Mesenchymal stem cell (in vitro differentiated cells and primary cell): Measurements from ENCODE around the gene ZYG11B.
"Not testable (repeated sequence)": the region's sequence is repeated elsewhere in the genome, so short reads cannot be mapped to it uniquely, and the experiment has no call there.

Experiments
- DNase-seq: peaks from one replicate; pipeline ENCODE4 v3.0.0-alpha.2; 2013
- H2AFZ ChIP-seq: one replicate; pipeline ENCODE4 v1.6.1; 2013; ENCODE audit warnings: low read depth, mild to moderate bottlenecking, control low read depth, inconsistent platforms, low read length, moderate library complexity
- H2AK5ac ChIP-seq: 2 replicates; pipeline ENCODE4 v1.6.1; 2013; ENCODE audit warnings: low read length, moderate library complexity, mild to moderate bottlenecking, inconsistent platforms; ENCODE audit not compliant: severe bottlenecking
- H2BK120ac ChIP-seq: one replicate; pipeline ENCODE4 v1.6.1; 2013; ENCODE audit warnings: low read depth, mild to moderate bottlenecking, inconsistent platforms, low read length, moderate library complexity
- H2BK12ac ChIP-seq, 2 experiments: one replicate each; pipeline ENCODE4 v1.6.1; 2013; ENCODE audit warnings: inconsistent platforms in 2 of 2, low read length in 2 of 2, mild to moderate bottlenecking in 2 of 2, moderate library complexity in 2 of 2, control low read depth in 1 of 2
- H2BK15ac ChIP-seq: one replicate; pipeline ENCODE4 v1.6.1; 2013; ENCODE audit warnings: mild to moderate bottlenecking, low read depth, inconsistent platforms; ENCODE audit not compliant: poor library complexity, severe bottlenecking
- H2BK5ac ChIP-seq: 2 replicates; pipeline ENCODE4 v1.6.1; 2013; ENCODE audit warnings: low read depth, mild to moderate bottlenecking, low read length, control low read depth, inconsistent platforms; ENCODE audit not compliant: poor library complexity, severe bottlenecking
- H3K14ac ChIP-seq, 2 experiments: one replicate each; pipeline ENCODE4 v1.6.1; 2013; ENCODE audit warnings: inconsistent platforms in 2 of 2, low read length in 2 of 2, control low read depth in 1 of 2, mild to moderate bottlenecking in 1 of 2, moderate library complexity in 1 of 2
- H3K18ac ChIP-seq, 2 experiments: one replicate each; pipeline ENCODE4 v1.6.1; 2013; ENCODE audit warnings: inconsistent platforms in 2 of 2, low read length in 2 of 2, control low read depth in 1 of 2, low read depth in 1 of 2, mild to moderate bottlenecking in 1 of 2
- H3K23ac ChIP-seq, 2 experiments: one replicate each; pipeline ENCODE4 v1.6.1; 2013; ENCODE audit warnings: inconsistent platforms in 2 of 2, low read length in 2 of 2, mild to moderate bottlenecking in 2 of 2, moderate library complexity in 2 of 2, control low read depth in 1 of 2
- H3K27ac ChIP-seq: 2 replicates; pipeline ENCODE4 v1.5.1; 2013; ENCODE audit warnings: mild to moderate bottlenecking, moderate library complexity, low read length, control low read depth, inconsistent platforms; ENCODE audit not compliant: poor library complexity, severe bottlenecking
- H3K27me3 ChIP-seq, 2 experiments: 2 replicates each; pipeline versions ENCODE4 v1.6.1 to v1.7.0; 2013; ENCODE audit warnings: low read length in 2 of 2, mild to moderate bottlenecking in 2 of 2, moderate library complexity in 2 of 2, control low read depth in 1 of 2, inconsistent platforms in 1 of 2; ENCODE audit not compliant: control insufficient read depth in 1 of 2, insufficient read depth in 1 of 2
- H3K36me3 ChIP-seq, 2 experiments: 2 replicates each; pipeline versions ENCODE4 v1.6.1 to v1.7.0; 2013; ENCODE audit warnings: low read length in 2 of 2, control low read depth in 1 of 2, inconsistent platforms in 1 of 2, low read depth in 1 of 2, mild to moderate bottlenecking in 1 of 2; ENCODE audit not compliant: insufficient read depth in 2 of 2, control insufficient read depth in 1 of 2
- H3K4ac ChIP-seq, 2 experiments: one replicate each; pipeline ENCODE4 v1.6.1; 2013; ENCODE audit warnings: inconsistent platforms in 2 of 2, low read length in 2 of 2, mild to moderate bottlenecking in 2 of 2, moderate library complexity in 2 of 2, control low read depth in 1 of 2, low read depth in 1 of 2
- H3K4me1 ChIP-seq: 2 replicates; pipeline ENCODE4 v1.6.1; 2013; ENCODE audit warnings: low read depth, low read length, control low read depth; ENCODE audit not compliant: control insufficient read depth, insufficient read depth
- H3K4me2 ChIP-seq: 2 replicates; pipeline ENCODE4 v1.6.1; 2013; ENCODE audit warnings: low read length, mild to moderate bottlenecking, inconsistent platforms; ENCODE audit not compliant: poor library complexity, severe bottlenecking
- H3K4me3 ChIP-seq, 2 experiments: 2 replicates each; pipeline versions ENCODE4 v1.5.1 to v1.7.0; 2013; ENCODE audit warnings: low read length in 2 of 2, mild to moderate bottlenecking in 2 of 2, control low read depth in 1 of 2, low read depth in 1 of 2; ENCODE audit not compliant: insufficient read depth in 1 of 2
- H3K79me1 ChIP-seq: replicated peaks from 2 replicates; pipeline ENCODE4 v1.6.1; 2013; ENCODE audit warnings: mild to moderate bottlenecking, control low read depth, low read length, inconsistent platforms; ENCODE audit not compliant: poor library complexity, severe bottlenecking
- H3K9ac ChIP-seq: 2 replicates; pipeline ENCODE4 v1.7.0; 2013; ENCODE audit warnings: mild to moderate bottlenecking, low read length, moderate library complexity
- H3K9me3 ChIP-seq: 2 replicates; pipeline ENCODE4 v1.7.0; 2013; ENCODE audit warnings: mild to moderate bottlenecking, low read length; ENCODE audit not compliant: control insufficient read depth
- H4K8ac ChIP-seq: one replicate; pipeline ENCODE4 v1.6.1; 2013; ENCODE audit warnings: inconsistent platforms, mild to moderate bottlenecking, low read length, moderate library complexity
- H4K91ac ChIP-seq: one replicate; pipeline ENCODE4 v1.6.1; 2013; ENCODE audit warnings: mild to moderate bottlenecking, low read length, inconsistent platforms
- WGBS: methylation state at CpG from one replicate; pipeline ENCODE4 v1.1.7; 2013; ENCODE audit warnings: mixed read lengths; 5-methylcytosine and 5-hydroxymethylcytosine counted together

The ZYG11B gene

GRCh38 chr1:52686261-52686751 lies 39.9 kb upstream of the ZYG11B start:
- not testable (repeated sequence) for H3K27ac ChIP-seq, H4K91ac ChIP-seq, H2BK12ac ChIP-seq, H2BK120ac ChIP-seq, H3K4me3 ChIP-seq, H2BK5ac ChIP-seq, H3K9ac ChIP-seq, H3K4me2 ChIP-seq, H2AK5ac ChIP-seq, H3K9me3 ChIP-seq, H3K14ac ChIP-seq, H3K79me1 ChIP-seq, H2BK15ac ChIP-seq, H2AFZ ChIP-seq, H3K4ac ChIP-seq, H4K8ac ChIP-seq, H3K23ac ChIP-seq, H3K4me1 ChIP-seq, H3K27me3 ChIP-seq, H3K18ac ChIP-seq
- WGBS: 54% methylated on average over 17 of the region's 17 CpGs
- DNase-seq: peak; percentile 75
- H3K36me3 ChIP-seq: peaks cover 27 to 47% of the 10 kb centered on the region in 2 experiments

GRCh38 chr1:52686830-52687229 lies 39.4 kb upstream of the ZYG11B start:
- Histone ChIP-seq H2AFZ (no peak overlapping the region), H3K27ac (no peak overlapping the region), H3K4me2 (no peak overlapping the region), H3K23ac (no peak overlapping the region), H3K4ac (no peak overlapping the region), H2BK5ac (no peak overlapping the region), H3K36me3 (peaks cover 28 to 50% of the 10 kb centered on the region in 2 experiments), H3K18ac (no peak overlapping the region), H3K79me1 (peaks cover 8% of the 10 kb centered on the region), H3K4me3 (no peak overlapping the region), H3K4me1 (no peaks in the 10 kb centered on the region), H3K27me3 (no peaks in the 10 kb centered on the region), H2BK15ac (no peak overlapping the region), H2AK5ac (no peak overlapping the region), H4K8ac (no peak overlapping the region), H3K14ac (no peak overlapping the region), H2BK120ac (no peak overlapping the region), H2BK12ac (no peak overlapping the region), H3K9ac (no peak overlapping the region), H3K9me3 (no peaks in the 10 kb centered on the region), H4K91ac (no peak overlapping the region)
- WGBS: 92% methylated on average over 5 of the region's 5 CpGs
- no peak for DNase-seq

GRCh38 chr1:52691821-52692220 lies 34.4 kb upstream of the ZYG11B start:
- no peak overlapping the region for H2BK12ac ChIP-seq
- WGBS: 90% methylated on average over 3 of the region's 3 CpGs
- no peak overlapping the region for H4K91ac ChIP-seq
- H2BK120ac ChIP-seq: no peak overlapping the region
- H3K9ac ChIP-seq: no peak overlapping the region
- H3K4ac ChIP-seq: no peak overlapping the region
- no peak overlapping the region for H3K23ac ChIP-seq
- no peak overlapping the region for H2BK5ac ChIP-seq
- no peaks in the 10 kb centered on the region for H3K9me3 ChIP-seq
- no peak overlapping the region for H3K4me3 ChIP-seq
- H2AFZ ChIP-seq: no peak overlapping the region
- no peak overlapping the region for H2AK5ac ChIP-seq
- no peak overlapping the region for H3K18ac ChIP-seq
- no peak overlapping the region for H4K8ac ChIP-seq
- H3K14ac ChIP-seq: no peak overlapping the region
- no peak overlapping the region for H3K27ac ChIP-seq
- no peaks in the 10 kb centered on the region for H3K27me3 ChIP-seq
- H3K36me3 ChIP-seq: peaks cover 30 to 52% of the 10 kb centered on the region in 2 experiments
- H2BK15ac ChIP-seq: no peak overlapping the region
- H3K79me1 ChIP-seq: peaks cover 23% of the 10 kb centered on the region
- H3K4me1 ChIP-seq: no peaks in the 10 kb centered on the region
- DNase-seq: peak; percentile 53
- no peak overlapping the region for H3K4me2 ChIP-seq

- no peak overlapping the region for H3K23ac ChIP-seq
Measured at GRCh38 chr1:52692697-52693096, 33.6 kb upstream of the ZYG11B start.

More at GRCh38 chr1:52692697-52693096, 33.6 kb upstream of the ZYG11B start:
- no peak overlapping the region for H3K4ac ChIP-seq
- H2AK5ac ChIP-seq: no peak overlapping the region
- no peak overlapping the region for H2BK12ac ChIP-seq
- no peaks in the 10 kb centered on the region for H3K9me3 ChIP-seq
- no peaks in the 10 kb centered on the region for H3K27me3 ChIP-seq
- H4K8ac ChIP-seq: no peak overlapping the region
- no peak overlapping the region for H3K14ac ChIP-seq
- H3K4me3 ChIP-seq: no peak overlapping the region
- H3K4me1 ChIP-seq: peaks cover under 1% of the 10 kb centered on the region
- no peak overlapping the region for H2AFZ ChIP-seq
- H3K27ac ChIP-seq: no peak overlapping the region
- no peak for DNase-seq
- H3K9ac ChIP-seq: no peak overlapping the region
- H2BK15ac ChIP-seq: no peak overlapping the region
- no peak overlapping the region for H2BK5ac ChIP-seq
- no peak overlapping the region for H4K91ac ChIP-seq
- peaks cover 25% of the 10 kb centered on the region for H3K79me1 ChIP-seq
- 98% methylated on average over 4 of the region's 4 CpGs for WGBS
- no peak overlapping the region for H3K4me2 ChIP-seq
- peaks cover 26 to 44% of the 10 kb centered on the region in 2 experiments for H3K36me3 ChIP-seq
- H2BK120ac ChIP-seq: no peak overlapping the region
- no peak overlapping the region for H3K18ac ChIP-seq
